T-helper 2 cell (primary cell): ENCODE measurements around the gene TRABD2B.

Experiments used
- DNase-seq, 5 experiments: peaks; one replicate each; pipeline versions ENCODE4 v3.0.0 to v3.0.0-alpha.2; 2012 to 2022
- total RNA-seq, 2 donors: gene quantifications; one replicate each; lab custom pipeline; 2026; lab: John Stamatoyannopoulos, UW

The TRABD2B gene
- total RNA-seq = 0 reads per million in 2 donors

DNA sequence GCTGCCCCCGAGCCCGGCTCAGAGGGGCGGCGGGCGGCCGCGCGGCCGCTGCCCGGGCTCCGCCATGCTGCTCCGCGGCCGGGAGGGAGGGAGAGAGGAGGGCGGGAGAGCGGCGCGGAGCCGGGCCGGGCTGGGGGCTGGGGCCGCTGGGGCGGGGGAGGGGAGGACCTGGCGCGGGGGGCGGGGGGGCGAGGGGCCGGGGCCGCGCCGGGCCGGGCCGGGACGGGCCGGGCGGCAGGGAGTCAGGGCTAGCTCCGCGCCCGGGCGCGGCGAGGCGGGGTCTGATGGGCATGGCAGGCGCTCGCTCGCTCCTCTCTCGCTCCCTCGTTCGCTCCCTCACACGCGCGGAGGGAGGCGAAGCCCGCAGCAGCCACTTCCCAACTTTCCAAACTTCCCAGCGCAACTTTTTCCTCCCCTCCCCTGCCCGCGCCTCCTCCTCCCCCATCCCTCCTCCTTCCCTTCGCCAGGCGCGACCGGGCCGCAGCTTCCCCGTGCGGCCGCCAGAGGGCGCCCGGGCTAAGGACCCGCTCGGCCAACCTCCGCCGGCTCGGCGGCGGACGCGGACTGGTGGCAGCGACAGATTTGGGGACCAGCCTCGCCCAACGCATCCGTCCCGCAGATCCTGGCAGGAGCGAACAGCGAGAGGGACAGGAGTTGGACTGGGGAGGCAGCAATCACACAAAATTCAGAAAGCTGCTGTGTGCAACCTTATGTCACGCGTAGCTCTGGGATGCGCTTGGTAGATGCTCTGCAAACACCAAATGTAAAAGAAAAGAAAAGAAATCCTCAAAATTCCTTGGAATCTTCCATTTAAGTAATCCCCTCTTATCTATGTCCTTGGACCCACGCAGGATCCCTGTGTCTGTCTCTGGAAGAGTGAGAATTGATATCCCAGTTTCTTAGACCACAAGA lies at the start of gene TRABD2B:
TRABD2B (minus strand) TSS at position 97 of the 912 bp plus-strand sequence.
- peak; percentile 7 to 52 (median 33) for DNase-seq

DNA sequence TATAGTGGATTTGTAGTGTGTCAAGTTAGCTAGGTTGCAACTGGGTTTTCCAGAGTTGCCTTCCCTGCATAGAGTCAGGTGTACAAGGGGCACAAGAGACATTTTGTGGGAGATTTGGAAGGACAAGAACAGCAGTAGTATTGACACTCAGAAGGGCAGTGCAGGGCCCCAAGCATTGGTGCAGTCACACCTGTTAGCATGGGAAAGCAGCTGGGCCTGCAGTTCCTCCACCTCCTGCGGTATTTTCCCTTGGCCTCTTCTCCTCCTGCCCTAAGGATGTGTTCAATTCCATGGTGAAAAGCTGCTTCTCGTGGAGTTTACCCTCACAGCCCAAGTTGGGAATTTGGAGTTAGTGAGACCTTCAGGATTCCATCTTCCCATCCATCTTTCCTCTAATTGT lies 47.1 kb upstream of the TRABD2B start:
- DNase-seq = no peak

DNA sequence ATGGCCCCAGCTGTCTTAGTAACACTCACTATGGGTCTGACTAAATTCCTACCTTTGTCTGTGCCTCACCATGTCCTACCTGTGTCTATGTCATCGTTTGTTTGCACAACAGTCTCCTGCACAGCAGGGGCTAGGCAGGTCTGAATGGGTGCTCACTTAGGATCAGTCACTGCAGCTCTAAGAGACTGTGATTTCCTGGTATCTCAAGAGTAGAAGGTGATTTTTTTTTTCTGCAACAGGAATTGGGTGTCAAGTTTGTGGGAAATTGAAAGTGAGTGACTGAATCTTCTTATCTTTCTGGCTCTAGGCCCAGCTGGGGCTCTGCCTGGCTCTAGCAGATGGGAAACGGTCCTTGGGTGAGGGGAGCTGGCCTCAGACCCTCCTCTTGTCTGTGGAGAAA lies 46.4 kb upstream of the TRABD2B start:
- no peak for DNase-seq

DNA sequence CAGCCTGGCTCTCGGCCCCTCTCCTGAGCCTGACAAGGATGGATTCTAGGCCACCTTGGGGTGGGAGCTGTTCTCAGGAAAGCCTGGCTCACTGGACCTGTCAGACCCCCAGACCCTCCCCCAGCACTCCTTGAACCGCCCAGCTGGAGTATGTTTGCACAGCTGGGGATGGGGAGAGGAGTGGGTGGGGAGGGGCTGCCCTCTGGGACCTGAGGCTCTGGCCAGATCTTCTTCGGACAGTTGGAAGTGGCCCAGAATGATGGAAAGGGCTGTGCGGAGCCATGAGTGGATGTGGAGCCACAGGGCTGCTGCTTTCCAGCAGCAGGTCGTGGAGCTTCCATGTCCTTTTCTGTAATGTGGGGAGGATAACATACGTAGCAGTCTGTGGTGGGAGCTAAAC lies 43.0 kb upstream of the TRABD2B start:
- DNase-seq = no peak

DNA sequence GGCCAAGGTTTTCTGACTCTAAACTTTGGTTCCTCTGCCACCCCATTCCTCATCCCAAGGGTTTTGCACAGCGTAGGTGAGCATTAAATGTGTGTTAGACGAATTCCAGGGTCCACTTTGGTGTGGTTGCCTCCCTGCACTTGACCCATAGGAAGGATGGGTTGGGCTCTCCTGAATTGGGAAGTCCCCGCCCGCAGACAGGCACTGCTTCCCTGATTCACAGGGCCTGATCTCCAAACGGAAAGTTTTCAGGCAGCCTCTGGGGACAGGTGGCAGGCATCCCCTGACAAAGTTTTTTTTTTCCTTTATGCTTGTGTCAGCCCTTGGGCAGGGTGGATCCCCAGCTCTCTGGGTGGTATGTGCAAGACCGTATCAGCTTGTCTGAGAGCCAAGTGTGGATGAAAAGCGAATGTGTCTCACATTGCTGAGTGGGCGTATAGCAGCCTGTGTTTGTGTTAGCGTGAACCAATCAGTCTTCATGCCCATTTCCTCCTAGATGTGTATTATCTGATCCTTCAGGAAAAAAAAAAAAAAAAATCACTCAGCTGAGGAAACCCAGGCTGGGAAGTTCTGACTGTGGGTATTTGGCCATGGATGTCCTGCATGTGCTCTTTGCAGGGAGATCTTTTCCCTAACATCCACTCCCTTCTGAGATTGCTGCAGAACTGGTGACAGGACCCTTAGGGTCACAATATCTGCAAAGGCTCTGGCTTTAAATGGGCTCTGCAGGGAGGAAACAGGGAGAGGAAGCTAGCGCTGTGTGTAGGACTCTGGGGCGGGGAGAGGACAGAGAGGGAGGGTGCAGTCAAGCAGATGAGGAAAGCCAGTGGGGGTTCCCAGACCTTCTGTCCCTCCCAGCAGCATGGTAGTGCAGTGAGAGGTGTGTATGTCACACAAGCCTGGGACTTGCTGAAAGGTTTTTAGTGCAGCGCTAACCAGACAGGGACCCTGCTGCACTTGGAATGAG lies 42.2 kb upstream of the TRABD2B start:
- DNase-seq = no peak

GRCh38 chr1:48038270-48038767 lies 41.1 kb upstream of the TRABD2B start:
- no peak for DNase-seq

GRCh38 chr1:48036710-48037355 lies 39.6 kb upstream of the TRABD2B start:
- no peak for DNase-seq

- no peak for DNase-seq
Observed at GRCh38 chr1:48035371-48036141, 38.4 kb upstream of the TRABD2B start.

- DNase-seq = no peak
Observed at GRCh38 chr1:48033495-48034045, 36.4 kb upstream of the TRABD2B start.

DNA sequence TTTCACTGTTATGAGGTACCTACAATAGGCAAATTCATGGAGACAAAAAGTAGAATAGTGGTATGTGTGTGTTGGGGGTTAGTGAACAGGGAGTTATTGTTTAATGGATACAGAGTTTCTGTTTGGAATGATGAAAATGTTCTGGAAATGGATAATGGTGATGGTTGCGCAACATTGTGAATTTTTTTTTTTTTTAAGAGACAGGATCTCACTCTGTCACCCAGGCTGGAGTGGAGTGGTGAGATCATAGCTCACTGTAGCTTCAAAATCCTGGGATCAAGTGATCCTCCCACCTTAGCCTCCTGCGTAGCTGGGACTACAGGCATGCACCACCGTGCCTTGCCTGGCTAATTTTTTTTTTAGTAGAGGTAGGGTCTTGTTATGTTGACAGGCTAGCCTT lies 34.5 kb upstream of the TRABD2B start:
- no peak for DNase-seq

GRCh38 chr1:48030696-48031365 lies 33.6 kb upstream of the TRABD2B start:
- no peak for DNase-seq

GRCh38 chr1:48030211-48030610 lies 33.0 kb upstream of the TRABD2B start:
- DNase-seq = no peak

- no peak for DNase-seq
Observed at GRCh38 chr1:48028218-48029069, 31.3 kb upstream of the TRABD2B start.

DNA sequence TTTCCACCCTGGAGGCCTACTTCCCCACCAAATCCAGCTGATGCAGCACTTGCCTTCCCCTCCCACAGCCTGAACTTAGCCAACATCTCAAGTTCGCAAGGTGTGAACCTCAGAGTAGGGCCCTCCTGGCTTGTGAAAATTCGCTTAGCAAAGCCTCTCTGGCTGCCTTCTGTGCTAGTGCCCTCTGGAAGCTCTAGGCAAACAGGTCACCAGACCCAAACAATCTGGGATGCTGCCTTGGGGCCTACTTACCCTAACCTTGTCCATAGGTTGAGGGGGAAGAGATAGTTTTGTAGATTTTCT lies 30.3 kb upstream of the TRABD2B start:
- no peak for DNase-seq

GRCh38 chr1:48026701-48027532 lies 29.7 kb upstream of the TRABD2B start:
- DNase-seq = no peak

DNA sequence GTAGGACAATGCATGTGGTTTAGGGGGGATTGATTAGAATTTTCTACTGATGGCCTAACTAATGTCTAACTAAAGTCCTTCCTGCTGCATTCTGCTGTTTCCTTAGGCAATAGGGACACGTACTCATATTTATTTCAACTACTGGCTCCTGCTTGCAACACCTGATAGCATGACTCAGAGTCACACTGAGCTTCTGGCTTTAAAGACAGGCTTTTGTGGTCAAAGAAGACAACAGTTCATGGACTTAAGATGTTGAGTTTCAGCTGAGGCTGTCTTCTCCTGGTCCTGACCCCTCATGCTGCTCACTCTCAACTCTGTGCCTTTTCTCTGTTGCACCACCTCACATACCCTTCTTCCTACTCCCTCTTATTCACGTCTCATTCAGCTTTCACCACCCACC lies 29.1 kb upstream of the TRABD2B start:
- DNase-seq = no peak

GRCh38 chr1:48025076-48025475 lies 27.9 kb upstream of the TRABD2B start:
- no peak for DNase-seq

- DNase-seq = no peak
Observed at GRCh38 chr1:48023488-48023887, 26.3 kb upstream of the TRABD2B start.

- no peak for DNase-seq
Observed at GRCh38 chr1:48022306-48022705, 25.1 kb upstream of the TRABD2B start.
